GM21528 (cell line): Measurements from ENCODE around the gene MB.

Experiments used
- ATAC-seq: cut with Tn5 transposase; IDR thresholded peaks from one replicate; pipeline ENCODE4 v1.9.1; 2021; ENCODE audit warnings: mild to moderate bottlenecking, moderate library complexity; ENCODE audit not compliant: unreplicated experiment, low FRiP score

MB gene

DNA sequence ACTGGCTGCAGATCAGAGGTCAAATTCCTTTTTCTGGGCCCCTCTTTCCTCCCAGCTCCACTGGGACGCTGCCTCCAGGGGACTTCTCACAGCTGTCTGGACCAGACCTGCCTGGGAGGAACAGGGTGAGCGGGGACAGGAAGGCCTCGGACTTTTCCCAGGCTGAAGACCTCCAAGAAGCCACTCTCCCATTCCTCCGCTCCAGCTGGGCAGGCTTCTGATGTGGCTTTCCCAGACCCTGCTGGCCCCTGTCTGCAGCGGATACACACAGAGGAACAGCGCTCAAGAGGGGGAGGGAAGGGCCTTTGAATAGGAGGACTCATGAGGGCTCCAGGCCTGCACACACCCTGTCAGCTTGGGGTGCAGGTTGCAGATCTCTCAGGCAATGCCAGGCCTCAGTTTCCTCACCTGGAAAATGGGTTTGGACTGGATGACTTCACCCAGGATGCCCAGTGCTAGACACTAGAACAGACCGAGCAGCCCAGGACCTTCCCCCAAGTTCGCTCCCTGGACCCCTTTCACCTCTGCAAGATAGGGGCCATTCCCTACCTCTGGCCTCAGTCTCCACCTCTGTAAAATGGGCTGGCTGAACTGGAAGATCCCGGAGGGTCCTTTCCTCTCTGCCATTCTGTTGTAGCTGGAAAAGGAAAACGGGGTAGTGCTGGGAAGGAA is 36.6 kb downstream of the MB start:
- ATAC-seq, result no peak

DNA sequence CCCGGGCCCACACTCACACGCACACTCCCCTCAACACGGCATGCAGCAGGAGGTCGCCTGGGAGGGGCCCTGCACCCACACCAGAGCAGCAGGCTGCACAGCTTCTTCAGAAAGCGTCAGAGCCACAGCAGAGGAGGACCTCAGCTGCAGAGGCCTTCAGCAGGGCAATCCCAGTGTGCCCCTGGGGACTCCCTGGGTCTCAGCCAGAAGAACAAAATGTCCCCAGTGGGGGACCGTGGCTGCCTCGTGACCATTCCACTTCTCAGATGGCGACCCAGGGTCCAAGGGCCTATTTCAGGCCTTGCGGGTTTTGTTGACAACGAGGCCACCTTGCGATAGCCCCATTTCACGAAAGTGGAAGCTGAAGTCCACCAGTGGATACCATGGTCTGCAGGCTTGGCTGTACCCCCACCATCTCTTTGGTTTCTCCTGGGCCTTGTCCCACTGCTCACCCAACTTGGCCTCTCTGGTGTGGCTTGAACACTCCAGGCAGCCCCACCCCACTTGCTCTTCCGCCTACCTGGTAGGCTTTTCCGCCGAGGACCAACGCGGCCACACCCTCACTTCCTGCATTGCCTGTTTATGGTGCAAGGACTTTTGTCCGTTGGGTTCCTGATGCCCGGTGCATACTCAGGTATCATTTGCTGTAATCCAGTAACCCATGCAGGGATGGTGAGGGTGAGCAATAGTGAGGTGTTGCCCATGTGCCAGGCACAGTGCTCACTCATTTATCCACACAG is 38.1 kb downstream of the MB start:
- ATAC-seq, result no peak

DNA sequence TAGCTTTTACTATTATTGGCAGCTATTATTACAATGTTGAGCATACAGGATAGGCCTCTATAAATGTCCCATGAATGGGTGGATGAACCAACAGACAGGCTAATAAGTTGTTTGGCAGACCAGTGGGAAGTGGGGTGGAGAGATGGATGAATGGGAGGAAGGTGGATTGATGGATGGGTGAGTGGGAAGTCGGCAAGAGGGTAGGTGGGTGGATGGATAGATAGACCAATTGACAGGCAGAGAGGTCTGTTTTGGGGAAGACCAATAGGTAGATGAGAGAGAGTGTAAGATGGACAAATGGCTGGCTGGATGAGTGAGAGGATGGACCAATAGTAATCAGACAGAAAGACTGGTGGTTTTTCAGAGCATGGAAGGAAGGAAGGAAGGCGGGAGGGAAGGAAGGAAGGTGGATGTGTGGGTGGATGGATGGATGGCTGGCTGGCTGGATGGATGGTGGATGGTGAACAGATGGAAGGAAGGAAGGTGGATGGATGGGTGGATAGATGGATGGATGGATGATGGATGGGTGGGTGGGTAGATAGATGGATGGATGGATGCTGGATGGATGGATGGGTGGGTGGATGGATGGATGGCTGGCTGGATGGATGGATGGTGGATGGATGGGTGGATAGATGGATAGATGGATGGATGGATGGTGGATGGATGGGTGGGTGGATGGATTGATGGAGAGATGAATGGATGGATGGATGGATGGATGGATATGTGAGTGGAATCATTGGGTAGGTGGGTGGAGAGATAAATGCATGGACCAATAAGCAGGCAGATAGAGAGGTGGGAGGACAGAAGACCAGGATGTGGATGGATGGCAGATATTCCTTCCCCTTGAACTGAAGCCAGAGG is 39.1 kb downstream of the MB start:
- no peak for ATAC-seq

DNA sequence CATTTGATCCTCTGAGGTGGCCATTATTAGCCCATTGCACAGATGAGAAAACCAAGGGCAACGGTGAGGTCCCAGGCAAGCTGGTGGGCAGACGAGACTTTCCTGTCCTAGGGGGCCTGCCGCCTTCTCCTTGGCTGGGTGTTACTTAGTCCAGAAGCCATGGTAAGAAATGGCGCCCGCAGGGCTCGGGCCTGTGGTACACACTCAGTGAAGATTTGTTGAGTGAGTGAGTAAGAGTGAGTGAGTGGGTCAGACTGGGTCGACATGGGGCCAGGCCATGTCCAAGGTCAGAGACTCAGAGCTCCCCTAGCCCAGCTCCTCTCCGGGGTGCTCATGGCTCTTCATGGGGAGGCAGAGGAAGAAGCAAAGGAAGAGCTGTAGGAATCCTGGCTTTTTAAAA is 40.5 kb downstream of the MB start:
- ATAC-seq, result no peak

DNA sequence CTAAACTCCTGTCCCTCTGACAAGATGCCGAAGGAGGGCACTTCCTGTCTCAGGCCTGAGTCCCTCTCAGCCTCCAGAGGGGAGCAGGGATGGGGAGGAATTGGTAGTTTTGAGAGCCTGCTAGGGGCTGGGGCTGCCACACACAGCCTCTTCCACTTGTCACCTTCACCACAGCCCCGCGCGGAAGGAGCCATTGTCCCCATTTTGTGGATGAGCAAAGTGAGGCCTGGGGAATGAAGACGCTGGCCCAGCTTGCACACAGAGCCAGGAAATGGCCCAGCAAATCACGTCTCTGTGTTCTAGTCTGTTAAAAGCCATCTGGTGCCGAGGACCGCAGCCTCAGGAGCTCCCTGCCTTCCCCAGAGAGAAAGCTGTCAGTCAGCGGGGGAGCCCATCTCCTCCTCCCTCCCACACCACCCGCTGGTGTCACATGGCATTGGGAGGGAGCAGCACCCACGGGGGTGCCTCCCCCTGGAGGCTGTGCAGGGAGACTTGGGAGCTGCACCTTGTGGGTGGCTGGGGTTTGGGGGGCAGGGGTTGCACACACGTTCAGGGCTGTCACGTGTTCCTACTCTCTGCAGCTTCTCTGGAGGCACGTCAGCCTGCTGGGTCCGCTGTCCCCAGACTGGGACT is 41.9 kb downstream of the MB start:
- no peak for ATAC-seq

DNA sequence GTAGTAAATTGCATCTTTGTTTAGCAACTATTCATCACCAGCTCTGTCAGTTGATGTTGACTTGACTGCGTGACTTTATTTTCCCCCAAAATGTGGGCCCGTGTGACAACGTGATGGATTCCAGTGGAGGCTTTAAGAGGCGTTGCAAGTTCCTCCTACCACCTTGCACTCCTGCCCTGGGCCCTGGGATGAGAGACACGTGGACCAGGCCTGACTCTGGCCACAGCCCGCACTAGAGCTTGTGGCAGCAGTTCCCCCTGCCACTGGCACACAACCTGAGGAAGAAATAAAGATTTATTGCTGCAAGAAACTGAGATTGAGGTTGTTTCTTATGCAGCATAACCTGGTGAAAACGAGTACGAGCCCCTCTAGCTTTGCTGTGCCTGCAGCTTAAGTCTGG is 44.6 kb downstream of the MB start:
- ATAC-seq, result no peak

DNA sequence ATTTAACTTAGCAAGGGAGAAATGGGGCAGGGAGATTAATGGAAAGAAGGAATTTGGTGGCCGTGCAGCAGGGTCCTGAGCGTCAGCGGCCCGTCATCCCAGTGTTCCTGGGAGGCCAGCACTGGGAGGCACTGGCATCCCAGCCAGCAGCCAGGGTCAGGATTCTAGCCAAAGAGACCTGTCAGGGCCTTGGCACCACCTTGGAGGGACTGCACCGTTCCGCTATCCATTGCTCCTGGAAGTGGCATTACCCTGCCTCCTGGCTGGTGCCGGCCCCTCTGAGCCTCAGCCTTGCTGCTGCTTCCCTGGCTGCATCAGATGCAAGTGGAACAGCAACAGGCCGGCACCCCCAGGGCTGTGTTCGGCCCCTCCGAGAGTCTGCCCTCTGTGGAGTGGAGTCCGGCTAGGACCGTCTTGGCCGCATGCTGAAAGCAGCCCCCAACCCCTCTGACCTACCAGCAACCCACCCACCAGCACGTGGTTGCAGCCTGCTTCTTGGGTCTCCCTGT is 46.4 kb downstream of the MB start:
- ATAC-seq, result no peak

DNA sequence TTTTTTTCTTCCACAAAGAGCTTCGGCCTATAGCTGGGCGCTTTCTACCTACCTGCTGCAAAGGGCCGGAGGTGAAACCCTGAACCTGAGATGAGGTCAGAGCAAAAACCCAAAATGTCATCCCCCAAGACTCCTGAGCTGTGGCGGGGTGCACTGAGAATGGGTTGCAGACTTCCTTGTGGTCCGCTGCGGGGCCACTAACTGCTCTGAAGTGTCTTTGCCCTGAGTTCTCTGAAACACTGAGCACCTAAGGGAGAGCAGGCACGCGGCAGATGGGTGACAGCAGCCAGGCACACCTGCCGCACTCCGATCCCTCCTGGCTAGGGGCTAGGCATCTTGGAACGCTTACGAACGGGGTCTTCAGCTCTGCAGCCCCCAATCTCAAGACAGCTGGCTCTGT is 47.2 kb downstream of the MB start:
- no peak for ATAC-seq

DNA sequence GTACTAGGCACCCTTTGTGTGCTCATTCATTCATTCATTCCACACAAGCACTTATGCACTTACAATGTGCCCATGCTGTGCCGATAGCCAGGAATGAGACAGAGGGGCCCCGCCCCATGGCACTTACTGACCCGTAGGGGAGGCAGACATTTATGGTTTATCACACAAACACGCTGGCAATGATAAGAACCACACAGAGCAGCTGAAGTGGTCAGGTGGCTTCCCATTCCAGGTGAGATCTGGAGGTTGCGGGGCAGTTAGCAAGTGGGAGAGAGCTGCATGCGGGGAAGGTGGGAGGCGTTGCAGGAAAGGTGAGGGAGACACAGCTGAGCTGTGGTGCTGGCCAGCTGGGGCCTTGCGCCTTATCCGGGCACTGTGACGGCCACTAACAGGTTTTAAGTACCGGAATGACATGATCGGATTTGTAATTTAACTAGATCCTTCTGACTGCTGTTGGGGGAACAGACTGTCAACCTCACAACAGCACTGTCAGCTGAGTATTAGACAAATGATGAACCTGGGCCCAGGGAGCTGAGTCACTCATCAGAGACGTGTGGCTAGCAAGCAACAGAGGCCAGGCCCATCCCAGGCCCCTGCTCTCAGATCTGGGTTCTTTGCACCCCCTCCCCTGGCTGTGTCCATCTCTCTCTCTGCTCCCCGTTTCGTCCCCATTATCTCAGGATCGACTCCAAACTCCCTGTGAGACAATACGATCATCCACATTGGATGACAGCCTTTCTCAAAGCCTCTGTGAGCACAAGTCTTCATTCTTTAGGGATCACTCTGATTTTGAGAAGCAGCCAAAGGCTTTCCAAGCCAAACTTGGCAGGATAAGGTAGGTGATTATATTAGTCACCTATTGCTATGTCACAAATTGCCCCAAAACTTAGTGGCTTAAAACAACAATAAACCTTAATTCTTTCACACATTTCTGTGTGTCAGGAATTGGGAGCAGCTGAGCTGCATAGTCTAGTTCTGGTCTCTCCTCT is 48.1 kb downstream of the MB start:
- ATAC-seq, result no peak

DNA sequence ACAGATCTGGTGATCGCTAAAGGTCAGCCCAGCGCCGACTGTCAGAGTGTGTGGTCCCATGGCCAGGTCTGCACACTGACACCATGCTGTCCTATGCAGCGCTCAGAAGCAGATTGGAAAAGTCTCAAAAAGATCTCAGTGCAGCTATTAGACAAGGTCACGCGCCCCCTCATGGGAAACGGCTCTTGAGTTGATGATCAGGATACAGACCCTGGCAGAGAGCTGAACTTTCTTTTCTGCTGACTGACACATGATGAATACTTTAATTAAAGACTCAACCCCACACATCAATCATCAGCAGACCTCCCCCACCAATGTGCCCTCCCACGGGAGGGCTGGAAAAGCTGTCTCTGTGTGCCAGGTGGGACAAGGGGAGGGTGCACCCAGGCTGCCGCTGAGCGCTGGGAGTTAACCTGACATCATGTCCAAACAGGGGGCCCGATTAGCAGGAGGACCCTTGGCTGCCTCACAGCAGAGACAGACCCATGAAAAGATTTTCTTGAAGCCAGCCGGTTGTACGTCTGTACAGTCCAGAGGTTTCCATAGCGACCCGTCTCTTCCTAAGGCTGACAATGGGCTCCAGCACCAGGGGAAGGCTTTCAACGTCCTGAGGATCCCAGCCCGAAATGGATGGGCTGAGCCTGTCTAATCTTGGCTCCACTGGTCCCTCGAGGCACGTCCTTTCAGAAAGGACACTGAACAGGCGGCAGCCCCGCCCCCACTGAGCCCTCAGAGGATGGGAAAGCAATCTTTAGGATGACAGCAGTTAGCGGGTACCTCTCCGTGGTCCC is 49.6 kb downstream of the MB start:
- ATAC-seq, result no peak

DNA sequence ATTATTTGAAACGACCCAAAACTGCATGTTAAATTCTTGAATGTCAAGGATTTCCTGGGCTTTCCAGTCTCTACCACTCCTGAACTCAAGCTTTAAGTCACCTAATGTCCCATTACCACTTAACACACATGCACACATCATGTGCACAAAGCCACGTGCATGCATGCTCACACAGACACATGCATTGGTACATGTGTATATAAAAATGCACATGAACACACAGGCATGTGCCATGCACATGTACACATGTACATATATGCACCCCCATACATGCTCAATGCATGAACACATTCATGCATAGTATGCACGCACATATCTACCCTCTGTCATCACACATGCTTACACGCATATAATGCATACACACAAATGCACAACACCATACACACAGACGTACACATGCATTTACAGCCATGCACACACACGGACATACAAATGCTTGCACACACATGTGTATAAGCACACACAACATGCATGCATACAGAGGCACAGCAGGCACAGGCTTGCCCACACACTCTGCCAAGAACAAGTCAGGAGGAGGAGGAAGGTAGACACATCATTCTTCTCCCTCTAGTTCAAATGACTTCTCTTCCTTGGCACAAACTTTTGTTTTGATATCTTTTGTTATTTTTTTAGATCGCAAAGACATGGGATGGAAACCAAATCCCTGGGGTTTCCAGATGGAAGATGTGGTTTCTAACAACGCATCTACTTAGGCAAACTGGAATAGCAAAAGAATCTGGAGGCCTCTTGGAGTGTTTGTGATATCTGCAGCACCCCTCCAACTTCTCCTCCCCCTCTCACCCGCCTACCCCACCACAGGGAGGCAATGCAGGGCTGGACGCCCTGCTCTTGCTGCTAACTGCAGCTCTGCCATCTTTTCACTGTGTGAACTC is 51.9 kb downstream of the MB start:
- no peak for ATAC-seq

DNA sequence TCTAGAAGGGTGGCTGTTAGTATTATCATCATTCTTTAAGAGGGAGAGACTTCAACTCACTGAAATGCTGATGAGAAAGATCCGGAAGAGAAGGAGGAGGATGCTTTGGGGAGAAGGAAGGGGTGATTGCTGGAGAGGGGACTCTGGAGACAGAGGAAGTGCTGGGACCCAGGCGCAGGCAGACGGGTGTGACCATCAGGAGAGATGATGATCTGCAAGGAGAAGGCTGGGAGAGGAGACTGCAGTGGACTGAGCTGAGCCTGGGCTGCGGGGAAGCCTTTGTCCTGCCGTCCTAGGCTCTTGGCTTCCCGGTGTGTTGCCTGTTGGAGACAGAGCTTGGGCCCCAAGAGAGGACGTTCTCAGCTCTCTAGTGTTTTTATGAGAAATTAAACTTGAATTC is 53.9 kb downstream of the MB start:
- ATAC-seq, result no peak

DNA sequence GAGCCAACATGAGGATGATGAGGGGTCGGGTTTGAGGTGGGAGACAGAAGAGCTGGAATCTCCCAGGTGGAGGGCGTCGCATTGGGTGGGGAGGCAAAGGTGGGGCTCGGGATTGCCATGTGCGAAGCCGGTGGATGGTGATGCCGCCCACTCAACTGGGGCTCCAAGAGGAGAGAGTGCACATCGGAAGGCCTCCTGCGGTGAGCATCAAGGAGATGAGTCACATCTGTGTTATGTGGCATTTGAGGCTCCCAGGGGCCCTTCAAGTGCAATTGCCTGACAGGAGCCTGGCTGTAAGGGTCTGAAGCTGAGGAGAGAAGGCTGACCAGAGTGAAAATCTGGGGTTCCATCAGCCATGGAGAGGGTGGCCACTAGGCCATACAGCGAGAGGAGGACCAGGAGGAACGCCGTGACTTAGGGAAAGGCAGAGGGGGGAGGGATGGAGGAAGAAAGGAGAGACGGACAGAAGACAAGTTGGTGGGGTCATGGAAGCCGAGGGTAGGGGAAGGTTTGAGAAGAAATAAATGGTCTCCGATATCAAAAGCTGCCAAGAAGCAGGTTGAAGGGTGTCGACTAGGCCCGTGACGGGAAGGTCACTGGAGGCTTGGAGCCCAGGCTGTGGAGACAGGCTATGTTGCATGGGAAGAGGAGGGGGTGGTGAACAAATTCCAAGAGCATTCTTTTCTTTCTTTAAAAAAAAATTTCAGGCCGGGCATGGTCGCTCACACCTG is 55.2 kb downstream of the MB start:
- no peak for ATAC-seq

DNA sequence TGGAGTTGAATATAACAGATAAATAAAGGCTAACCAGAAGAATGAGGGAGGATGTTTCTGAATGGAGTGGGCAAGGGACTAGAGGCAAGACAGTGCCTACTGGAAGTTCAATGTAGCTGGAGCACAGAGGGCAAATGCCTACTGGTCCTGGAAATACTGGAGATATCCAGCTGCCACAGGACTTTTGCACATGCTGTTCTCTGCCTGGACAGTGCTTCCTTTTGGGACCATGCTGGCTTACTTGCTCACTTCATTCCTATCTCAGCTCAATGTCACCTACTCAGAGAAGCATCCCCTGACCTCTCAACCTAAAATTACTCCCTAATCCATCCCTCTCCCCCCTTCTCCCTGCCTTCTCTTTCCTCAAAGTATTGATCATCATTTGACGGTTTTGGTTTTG is 56.3 kb downstream of the MB start:
- no peak for ATAC-seq

DNA sequence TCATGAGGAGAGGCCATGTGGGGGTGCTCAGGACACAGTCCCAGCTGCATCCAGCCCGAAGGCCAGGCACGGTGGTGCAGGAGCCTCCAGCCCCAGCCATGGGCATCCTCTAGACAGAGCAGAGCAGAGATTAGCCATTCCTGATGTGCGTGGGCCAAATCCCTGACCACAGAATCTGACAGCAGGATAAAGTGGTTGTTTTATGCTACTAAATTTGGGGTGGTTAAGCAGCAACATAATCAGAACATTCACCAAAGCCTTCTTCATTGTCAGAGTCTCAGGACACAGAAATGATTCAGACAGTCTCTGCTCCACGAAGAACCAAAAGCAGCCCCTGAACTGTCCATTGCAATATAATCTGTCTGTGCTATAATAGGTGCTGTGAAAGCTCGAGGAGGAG is 56.8 kb downstream of the MB start:
- ATAC-seq, result no peak

DNA sequence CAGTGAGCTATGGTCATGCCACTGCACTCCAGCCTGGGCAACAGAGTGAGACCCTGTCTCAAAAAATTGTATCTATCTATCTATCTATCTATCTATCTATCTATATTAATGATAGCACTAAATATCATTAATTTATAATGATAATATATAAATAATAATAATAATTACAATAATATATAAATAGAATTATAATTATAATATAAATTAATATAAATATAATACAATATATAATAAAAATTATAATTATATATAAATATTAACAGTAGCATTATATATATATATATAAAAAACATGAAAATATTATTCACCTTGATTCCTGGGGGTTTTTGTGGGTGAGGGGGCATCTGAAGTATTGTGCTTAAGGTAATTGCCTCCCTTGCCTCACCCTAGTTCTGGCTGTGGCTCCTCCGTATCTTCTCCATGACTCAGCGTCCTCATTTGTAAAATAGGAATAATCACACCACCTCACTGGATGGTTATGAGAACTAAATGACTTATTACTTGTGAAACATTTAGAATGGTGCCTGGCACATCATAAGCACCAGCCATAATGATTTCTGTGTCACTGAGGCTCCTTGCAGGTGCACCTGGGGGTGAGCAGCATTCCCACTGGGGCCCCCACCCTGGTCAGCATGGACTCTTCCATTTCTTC is 57.6 kb downstream of the MB start:
- ATAC-seq, result no peak

DNA sequence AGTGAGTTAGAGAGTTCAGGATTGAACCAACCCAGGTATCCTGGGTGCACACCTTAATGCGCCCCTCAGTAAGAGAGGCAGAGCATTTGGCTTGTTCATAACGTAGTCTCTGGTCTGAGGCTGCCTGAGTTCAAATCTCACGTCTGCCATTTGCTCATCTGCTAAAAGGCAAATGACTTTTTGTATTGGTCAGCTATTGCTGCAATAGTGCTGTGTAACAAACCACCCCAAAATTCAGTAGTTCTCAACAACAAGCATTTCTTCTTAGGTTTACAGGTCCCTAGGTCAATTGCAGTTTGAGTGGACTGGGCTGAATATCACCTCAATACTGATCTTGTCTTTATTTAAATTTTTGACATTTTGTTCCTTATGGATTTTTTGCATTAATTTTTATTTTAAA is 58.4 kb downstream of the MB start:
- ATAC-seq, result no peak
